ENCODE results near the gene SUGP1. TPM values are rescaled to one million over a fixed set of nuclear protein-coding genes. Genes with fewer than 3 reads are reported as not detected.

Gene SUGP1
- total RNA-seq, 2 experiments from 2014 or later: 63.1 to 67.1 TPM

DNA sequence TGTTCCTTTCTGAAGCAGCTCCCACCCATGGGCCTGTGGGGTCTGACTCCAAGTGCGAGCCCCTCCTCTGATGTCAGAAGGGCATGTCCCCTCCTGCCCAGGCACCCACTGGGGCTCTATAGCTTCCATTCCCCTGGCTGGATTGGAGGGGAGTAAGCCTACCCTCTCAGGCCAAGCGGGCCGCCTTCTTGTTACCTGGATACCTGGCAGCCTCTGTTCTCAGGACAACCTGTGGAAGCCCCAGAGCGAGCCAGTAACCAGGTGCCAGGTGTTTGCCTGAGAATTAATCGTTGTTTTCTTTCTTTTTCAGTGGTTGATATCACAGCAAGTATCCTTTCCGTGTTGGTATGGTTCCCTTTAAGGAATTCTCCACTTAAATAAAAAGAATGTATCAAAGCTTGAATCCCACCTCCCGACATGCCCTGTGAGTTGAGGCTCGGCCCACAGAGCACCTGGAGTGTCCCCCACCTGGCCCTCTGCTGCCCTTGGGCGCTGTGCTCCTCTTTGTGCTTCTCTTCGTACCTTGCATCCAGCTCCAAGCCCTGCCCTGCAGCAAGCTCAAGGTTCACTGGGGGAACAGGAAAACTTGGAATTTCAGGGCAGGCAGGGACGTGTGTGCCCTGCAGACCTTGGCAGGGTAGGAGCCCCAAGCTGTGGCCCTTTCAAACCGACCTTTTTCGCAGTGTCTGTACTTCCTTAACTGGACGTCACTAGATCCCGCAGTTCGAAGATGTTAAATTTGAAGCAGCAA lies 15.3 kb upstream of the SUGP1 start:
- H3K4me1 Mint-ChIP-seq: peaks cover 2% of the 10 kb centered on the region
- no peak overlapping the region for H3K4me3 Mint-ChIP-seq
- CTCF ChIA-PET: no interaction called here
- H3K9me3 Mint-ChIP-seq: no peaks in the 10 kb centered on the region
- no peaks in the 10 kb centered on the region for H3K27me3 Mint-ChIP-seq
- H3K36me3 Mint-ChIP-seq (ENCODE audit: low read depth): peaks cover 37% of the 10 kb centered on the region
- POLR2A ChIA-PET: no interaction called here
- DNase-seq: no peak
- H3K27ac Mint-ChIP-seq: no peak overlapping the region

DNA sequence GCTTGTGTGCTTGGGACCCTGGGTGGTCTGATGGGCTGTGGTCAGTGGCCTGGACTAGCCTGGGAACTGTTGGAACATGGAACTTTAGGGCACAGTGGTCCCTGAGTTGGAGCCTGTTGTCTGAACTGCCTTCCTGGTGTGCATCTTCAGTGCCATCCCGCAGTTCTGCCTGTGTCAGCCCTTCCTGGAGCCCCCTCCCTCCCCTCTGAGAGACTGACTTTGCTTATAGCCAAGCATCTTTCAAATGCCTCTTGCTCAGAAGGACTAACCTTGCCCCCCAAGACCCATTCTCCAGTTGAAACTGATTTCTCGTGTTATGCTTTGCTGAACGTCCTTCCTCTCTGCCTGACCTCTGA lies 14.7 kb upstream of the SUGP1 start:
- H3K4me1 Mint-ChIP-seq: peaks cover 2% of the 10 kb centered on the region
- no peak for DNase-seq
- H3K36me3 Mint-ChIP-seq (ENCODE audit: low read depth): peaks cover 37% of the 10 kb centered on the region
- ChIA-PET CTCF (interaction anchor here (0.8 kb wide), 1 partner anchor 160 kb away, joined by 3 read pairs; no protein-coding TSS in a partner anchor), POLR2A (no interaction called here)
- no peak overlapping the region for H3K4me3 Mint-ChIP-seq
- no peaks in the 10 kb centered on the region for H3K9me3 Mint-ChIP-seq
- no peak overlapping the region for H3K27ac Mint-ChIP-seq
- no peaks in the 10 kb centered on the region for H3K27me3 Mint-ChIP-seq

DNA sequence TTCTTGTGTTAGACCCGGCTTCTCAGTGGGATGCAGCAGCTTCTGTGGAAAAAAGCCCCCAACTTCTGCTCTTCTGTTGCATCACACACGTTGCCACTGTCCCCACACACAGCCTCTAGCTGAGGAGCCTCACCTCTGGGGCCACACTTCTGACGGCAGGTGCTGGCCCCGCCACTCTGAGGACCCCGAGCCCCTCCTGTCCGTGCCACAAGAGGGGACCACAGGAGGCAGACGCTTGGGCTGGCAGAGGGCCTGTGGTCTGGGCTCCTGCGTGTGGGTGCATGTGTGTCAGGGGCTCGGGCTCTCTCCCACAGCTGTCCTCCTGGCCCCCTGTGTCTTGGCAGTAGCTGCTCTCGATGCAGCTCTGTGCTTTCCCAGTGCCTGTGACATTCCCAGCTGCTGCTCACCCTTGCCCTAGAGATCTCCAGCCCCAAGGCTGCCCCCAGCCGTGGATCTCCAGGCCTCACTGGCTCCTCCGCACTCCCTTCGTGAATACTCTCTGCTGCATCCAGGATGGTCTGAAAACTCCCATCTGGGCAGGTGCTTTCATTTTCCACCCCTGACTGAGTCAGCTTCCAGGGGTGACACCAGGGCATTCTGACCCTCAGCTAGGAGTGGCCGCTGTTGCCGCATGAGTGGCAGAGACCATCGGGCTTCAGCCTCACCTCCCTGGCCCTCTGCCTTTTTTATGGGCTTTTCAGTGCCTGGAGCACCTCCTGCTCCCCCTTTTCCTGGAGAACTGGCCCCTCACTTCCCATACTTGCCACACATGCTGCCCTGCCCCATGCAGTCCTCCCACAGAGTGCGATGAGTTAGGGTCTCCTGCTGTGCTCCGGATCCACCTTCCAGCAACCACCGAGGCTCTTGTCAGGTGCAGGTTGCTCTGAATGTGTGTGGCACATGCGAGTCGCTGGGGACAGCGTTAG lies 14.0 kb upstream of the SUGP1 start:
- no peaks in the 10 kb centered on the region for H3K9me3 Mint-ChIP-seq
- ChIA-PET CTCF (interaction anchor here (0.8 to 1.4 kb wide), 2 partner anchors 28 to 160 kb away, joined by 3 to 5 read pairs; no protein-coding TSS in a partner anchor), POLR2A (no interaction called here)
- H3K36me3 Mint-ChIP-seq (ENCODE audit: low read depth): peaks cover 39% of the 10 kb centered on the region
- DNase-seq: no peak
- H3K27me3 Mint-ChIP-seq: no peaks in the 10 kb centered on the region
- peaks cover 4% of the 10 kb centered on the region for H3K4me1 Mint-ChIP-seq
- no peak overlapping the region for H3K4me3 Mint-ChIP-seq
- H3K27ac Mint-ChIP-seq: no peak overlapping the region

DNA sequence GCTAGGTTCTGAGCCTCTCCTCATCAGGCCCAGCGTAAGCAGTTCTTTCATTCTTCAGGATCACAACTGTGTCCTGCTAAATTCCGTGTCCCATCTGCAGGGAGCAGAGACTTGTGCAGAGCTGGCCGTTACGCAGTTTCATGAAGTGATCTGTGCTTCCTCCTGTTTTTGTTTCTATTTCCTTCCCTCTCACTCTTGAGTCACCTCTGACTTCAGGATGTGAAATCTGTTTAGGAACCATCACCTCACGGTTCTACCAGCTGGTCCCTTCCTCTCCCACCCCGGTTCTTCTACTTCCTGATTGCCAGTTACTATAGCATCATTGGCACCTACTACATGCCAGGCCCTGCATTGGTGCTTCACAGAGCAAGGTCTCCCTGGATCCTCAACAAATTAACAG lies 8.8 kb upstream of the SUGP1 start:
- no peak for DNase-seq
- POLR2A ChIA-PET: no interaction called here
- no peak overlapping the region for H3K4me3 Mint-ChIP-seq
- H3K36me3 Mint-ChIP-seq (ENCODE audit: low read depth): peaks cover 49% of the 10 kb centered on the region
- H3K27me3 Mint-ChIP-seq: no peaks in the 10 kb centered on the region
- peaks cover 26% of the 10 kb centered on the region for H3K4me1 Mint-ChIP-seq
- peak overlapping the region; percentile 74 for H3K27ac Mint-ChIP-seq
- no peaks in the 10 kb centered on the region for H3K9me3 Mint-ChIP-seq
- CTCF ChIA-PET: no interaction called here

DNA sequence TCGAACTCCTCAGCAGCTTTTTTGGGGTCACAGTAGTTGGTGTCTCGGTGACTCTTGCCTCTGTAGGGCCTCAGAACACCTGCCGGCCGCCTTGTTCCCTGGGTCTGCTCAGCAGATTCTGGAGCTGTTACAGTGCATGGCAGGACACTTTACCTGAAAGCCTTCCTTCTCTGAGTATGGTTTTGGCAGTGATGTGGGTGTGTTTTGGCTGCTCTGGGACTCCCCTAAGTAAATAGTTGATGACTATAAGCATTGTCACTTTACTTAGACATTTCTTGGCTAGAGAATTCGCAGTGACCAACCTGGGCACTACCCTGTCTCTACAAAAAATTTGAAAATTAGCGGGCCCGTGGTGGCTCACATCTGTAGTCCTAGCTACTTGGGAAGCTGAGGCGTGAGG lies 7.4 kb upstream of the SUGP1 start:
- Mint-ChIP-seq H3K36me3 (ENCODE audit: low read depth) (peaks cover 54% of the 10 kb centered on the region), H3K4me3 (no peak overlapping the region)

DNA sequence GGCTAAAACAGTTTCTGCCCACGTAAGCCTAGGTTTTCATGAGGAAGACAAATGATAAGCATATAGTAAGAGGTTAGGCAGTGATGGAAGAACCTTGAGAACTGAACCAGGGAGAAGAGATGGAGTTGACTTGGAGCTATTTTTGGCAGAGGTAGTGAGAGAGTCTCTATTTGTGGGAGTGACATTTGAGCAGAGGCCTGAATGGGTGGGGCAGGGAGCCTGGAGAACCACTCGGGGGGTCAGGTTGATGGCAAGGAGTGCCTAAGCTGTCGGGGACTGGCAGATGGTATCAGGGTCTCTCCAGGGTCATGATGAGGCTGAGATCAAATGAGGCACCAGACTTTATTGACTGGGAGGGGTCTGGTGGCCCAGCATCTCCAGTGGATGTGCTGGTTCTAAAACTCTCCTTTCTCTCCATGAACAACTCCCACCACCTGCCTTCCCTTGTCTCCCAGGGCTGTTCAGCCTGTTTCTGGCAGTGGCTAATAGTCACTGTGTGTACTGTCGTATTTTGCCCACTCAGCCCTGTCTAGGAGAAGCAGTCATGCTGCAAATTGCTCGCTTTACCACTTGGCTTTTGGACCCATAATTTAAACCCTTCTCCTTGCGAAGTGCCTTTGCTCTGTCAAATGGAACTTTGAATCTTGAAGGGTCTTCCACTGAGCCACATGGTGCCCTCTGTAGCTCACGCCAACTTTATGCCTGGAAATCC lies 3.9 kb upstream of the SUGP1 start:
- DNase-seq: no peak
- ChIA-PET CTCF (interaction anchor here (1.9 kb wide), 1 partner anchor 165 kb away, joined by 5 read pairs; no protein-coding TSS in a partner anchor), POLR2A (interaction anchor here (1.5 kb wide), 1 partner anchor 133 kb away, joined by 4 read pairs; no protein-coding TSS in a partner anchor)
- peaks cover 43% of the 10 kb centered on the region for H3K4me1 Mint-ChIP-seq
- H3K36me3 Mint-ChIP-seq (ENCODE audit: low read depth): peaks cover 49% of the 10 kb centered on the region
- no peaks in the 10 kb centered on the region for H3K9me3 Mint-ChIP-seq
- H3K27ac Mint-ChIP-seq: no peak overlapping the region
- no peaks in the 10 kb centered on the region for H3K27me3 Mint-ChIP-seq
- H3K4me3 Mint-ChIP-seq: no peak overlapping the region

More for the DNA sequence above, 7.4 kb upstream of the SUGP1 start:
- no peak for DNase-seq
- no peaks in the 10 kb centered on the region for H3K9me3 Mint-ChIP-seq
- ChIA-PET CTCF (interaction anchor here (0.7 kb wide), 1 partner anchor 748 kb away, joined by 3 read pairs; no protein-coding TSS in a partner anchor), POLR2A (interaction anchor here (0.6 kb wide), 1 partner anchor 13 kb away, joined by 3 read pairs; no protein-coding TSS in a partner anchor)
- no peak overlapping the region for H3K27ac Mint-ChIP-seq
- H3K4me1 Mint-ChIP-seq: peaks cover 33% of the 10 kb centered on the region
- H3K27me3 Mint-ChIP-seq: no peaks in the 10 kb centered on the region

DNA sequence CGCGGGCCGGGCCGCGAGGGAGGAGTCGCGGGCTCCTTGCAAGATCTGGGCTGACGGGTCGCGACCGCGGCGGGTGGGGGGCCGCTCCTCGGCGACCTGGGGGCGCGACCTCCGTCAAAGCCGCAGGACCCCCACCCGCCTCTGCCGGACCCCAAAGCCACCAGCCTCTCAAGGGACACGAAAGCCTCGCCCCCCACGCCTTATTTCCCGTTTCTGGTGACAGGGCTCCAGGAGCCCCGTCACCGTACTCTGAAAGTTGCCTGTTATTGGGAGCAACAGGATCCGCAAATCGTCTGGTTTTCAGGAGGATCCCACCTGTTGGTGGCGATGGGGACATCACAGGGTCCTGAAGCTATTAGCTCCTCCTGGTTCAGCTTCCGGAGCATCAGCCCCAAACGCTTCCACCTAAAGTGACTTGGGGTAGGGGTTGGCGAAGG lies 850 bp upstream of the SUGP1 start:
- POLR2A ChIA-PET: interaction anchor here (0.8 to 1.1 kb wide), 3 partner anchors 12 to 402 kb away, joined by 3 to 4 read pairs (median 3); partner anchors contain the start of genes COPE and DDX49
- Mint-ChIP-seq H3K27me3 (no peaks in the 10 kb centered on the region), H3K4me1 (peaks cover 43% of the 10 kb centered on the region), H3K27ac (peak overlapping the region; percentile 79), H3K36me3 (ENCODE audit: low read depth) (peaks cover 35% of the 10 kb centered on the region), H3K9me3 (no peaks in the 10 kb centered on the region), H3K4me3 (peak overlapping the region; percentile 95)
- peak; percentile 21 for DNase-seq
- CTCF ChIA-PET: interaction anchor here (1.2 kb wide), 1 partner anchor 170 kb away, joined by 8 read pairs; no protein-coding TSS in a partner anchor

DNA sequence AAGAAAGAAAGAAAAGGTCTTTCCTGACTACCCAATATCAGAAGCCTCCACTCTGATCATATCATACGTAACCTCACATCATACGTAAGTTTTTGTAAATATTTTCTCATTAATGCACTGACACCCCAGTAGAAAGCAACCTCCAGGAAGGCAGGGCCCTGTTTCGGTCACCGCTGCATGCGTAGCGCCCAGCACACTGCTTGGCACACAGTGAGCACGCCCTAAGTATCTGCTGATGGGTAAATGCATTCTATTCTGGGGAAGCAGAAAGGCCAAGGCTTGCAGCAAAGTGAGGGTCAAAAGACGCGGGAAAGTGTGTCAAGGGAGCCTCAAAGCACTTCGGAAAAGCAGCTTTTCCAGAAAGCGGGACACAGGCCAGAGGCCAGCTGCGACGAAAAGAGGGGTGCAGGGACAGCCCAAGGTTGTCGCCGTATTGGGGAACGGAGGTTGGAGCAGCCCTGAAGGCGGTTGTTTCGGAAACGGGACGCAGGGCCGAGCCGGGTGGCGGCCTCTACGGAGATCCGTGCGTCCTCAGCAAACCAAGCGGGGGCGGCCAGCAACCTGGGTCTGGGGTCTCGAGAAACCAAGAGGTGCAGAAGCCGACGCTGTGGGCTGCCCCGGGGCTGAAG lies 463 bp downstream of the SUGP1 start:
- ChIA-PET CTCF (no interaction called here), POLR2A (no interaction called here)
- Mint-ChIP-seq H3K4me3 (peak overlapping the region; percentile 95), H3K4me1 (peaks cover 43% of the 10 kb centered on the region), H3K9me3 (no peaks in the 10 kb centered on the region), H3K27me3 (no peaks in the 10 kb centered on the region), H3K27ac (peak overlapping the region; percentile 98), H3K36me3 (ENCODE audit: low read depth) (peaks cover 36% of the 10 kb centered on the region)
- DNase-seq: peak; percentile 22

DNA sequence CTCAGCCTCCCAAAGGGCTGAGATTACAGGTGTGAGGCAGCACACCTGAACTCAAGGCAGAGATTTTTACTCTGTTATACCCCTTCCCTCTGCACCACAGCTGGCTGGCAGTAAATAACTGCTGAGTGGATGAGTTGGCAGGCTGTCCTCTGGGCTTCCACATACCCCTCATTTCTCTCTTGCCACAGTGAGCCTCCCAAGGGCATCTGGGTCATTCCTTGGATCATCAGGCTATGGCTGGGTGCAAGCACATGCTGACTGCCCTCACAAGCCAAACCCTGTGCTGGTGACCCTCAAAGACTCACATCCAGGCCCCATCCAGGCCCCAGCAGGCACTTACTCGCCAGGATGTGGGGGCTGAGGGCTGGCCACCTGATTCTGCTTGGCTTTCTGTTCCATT lies 4.2 kb downstream of the SUGP1 start:
- Mint-ChIP-seq H3K9me3 (no peaks in the 10 kb centered on the region), H3K4me1 (peaks cover 21% of the 10 kb centered on the region), H3K36me3 (ENCODE audit: low read depth) (peaks cover 25% of the 10 kb centered on the region), H3K4me3 (no peak overlapping the region), H3K27ac (no peak overlapping the region), H3K27me3 (no peaks in the 10 kb centered on the region)
- ChIA-PET CTCF (interaction anchor here (1.1 to 1.4 kb wide), 2 partner anchors 142 to 169 kb away, joined by 3 to 6 read pairs; no protein-coding TSS in a partner anchor), POLR2A (interaction anchor here (1.2 kb wide), 1 partner anchor 124 kb away, joined by 3 read pairs; the partner anchor contains the start of genes BORCS8 and RFXANK)
- DNase-seq: no peak

DNA sequence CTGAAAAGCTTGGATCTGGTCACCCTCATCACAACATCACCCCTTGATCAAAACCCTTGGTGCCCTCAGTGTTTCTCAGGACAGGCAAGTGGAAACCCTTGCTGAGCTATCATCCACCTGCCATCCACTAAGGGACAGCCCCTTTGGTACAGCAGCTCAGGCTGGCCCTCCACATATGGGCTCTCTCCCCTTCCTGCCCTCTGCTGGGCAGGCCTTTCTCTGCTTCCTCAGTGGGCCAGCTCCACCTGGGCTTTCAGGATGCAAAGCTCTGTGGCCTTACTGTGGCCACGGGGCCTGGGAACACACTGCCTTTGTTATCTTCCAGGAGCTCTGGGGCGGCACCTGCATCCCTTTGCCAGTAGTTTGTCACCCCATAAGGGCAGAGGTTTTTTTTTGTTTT lies 4.9 kb downstream of the SUGP1 start:
- peaks cover 21% of the 10 kb centered on the region for H3K4me1 Mint-ChIP-seq
- H3K9me3 Mint-ChIP-seq: no peaks in the 10 kb centered on the region
- peaks cover 27% of the 10 kb centered on the region for H3K36me3 Mint-ChIP-seq (ENCODE audit: low read depth)
- H3K27ac Mint-ChIP-seq: peak overlapping the region; percentile 40
- H3K27me3 Mint-ChIP-seq: no peaks in the 10 kb centered on the region
- ChIA-PET CTCF (interaction anchor here (1.1 to 1.5 kb wide), 4 partner anchors 13 to 175 kb away, joined by 3 to 6 read pairs (median 3); no protein-coding TSS in a partner anchor), POLR2A (interaction anchor here (1.1 to 1.2 kb wide), 2 partner anchors 12 to 124 kb away, joined by 3 read pairs; partner anchors contain the start of genes BORCS8 and RFXANK)
- no peak overlapping the region for H3K4me3 Mint-ChIP-seq
- DNase-seq: no peak

DNA sequence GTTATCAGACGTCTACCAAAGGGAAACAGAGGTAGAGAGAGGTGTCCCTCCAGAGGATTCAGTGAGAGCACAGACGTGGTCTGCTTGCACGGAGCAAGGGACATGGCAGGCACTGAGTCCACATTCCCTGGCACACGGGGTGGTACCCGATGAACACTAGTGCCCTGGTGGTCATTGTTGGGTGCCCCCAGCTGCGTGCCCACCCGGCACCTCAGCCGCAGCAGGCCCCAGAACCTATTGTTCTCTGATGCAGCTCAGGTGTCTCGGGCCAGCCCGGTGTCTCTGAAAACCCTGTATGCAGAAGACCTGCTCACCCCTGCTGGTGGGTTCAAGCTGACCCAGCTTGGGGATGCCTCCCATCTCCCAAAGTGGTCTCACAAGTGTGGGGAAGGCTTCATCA lies 11.9 kb downstream of the SUGP1 start:
- Mint-ChIP-seq H3K36me3 (ENCODE audit: low read depth) (peaks cover 36% of the 10 kb centered on the region), H3K4me1 (no peaks in the 10 kb centered on the region), H3K9me3 (no peaks in the 10 kb centered on the region), H3K27me3 (no peaks in the 10 kb centered on the region), H3K4me3 (no peak overlapping the region), H3K27ac (no peak overlapping the region)
- CTCF ChIA-PET: no interaction called here
- POLR2A ChIA-PET: no interaction called here
- DNase-seq: no peak

DNA sequence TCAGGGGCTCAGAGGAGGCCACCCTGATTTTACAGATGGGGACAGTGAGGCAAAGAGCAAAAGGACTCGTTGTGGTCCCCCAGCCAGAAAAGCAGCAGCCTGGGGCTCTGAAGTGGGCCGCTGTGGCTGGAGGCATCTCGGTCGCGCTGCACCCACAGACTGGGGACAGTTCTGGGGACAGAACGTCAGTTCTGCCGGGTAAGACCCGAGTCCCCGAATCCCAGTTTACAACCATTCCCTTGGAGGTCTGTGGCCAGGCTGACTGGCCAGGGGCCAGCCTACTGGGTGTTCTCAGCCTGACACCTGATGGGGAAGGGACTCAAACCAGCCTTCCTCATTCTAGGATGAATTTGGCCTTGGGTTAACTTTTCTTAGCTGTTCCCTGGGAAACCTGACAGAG lies 14.1 kb downstream of the SUGP1 start:
- Mint-ChIP-seq H3K9me3 (no peaks in the 10 kb centered on the region), H3K27me3 (no peaks in the 10 kb centered on the region), H3K4me3 (no peak overlapping the region), H3K36me3 (ENCODE audit: low read depth) (peaks cover 44% of the 10 kb centered on the region), H3K27ac (no peak overlapping the region), H3K4me1 (no peaks in the 10 kb centered on the region)
- ChIA-PET CTCF (no interaction called here), POLR2A (no interaction called here)
- no peak for DNase-seq
